Measurements from ENCODE around the gene TLE1. TPM values are rescaled to one million over a fixed set of nuclear protein-coding genes. Genes with fewer than 3 reads are reported as not detected.
"Not testable (repeated sequence)": the region's sequence is repeated elsewhere in the genome, so short reads cannot be mapped to it uniquely, and the experiment has no call there.

The TLE1 gene
- total RNA-seq, 1 donor from 2014 or later, result 60.6 TPM

DNA sequence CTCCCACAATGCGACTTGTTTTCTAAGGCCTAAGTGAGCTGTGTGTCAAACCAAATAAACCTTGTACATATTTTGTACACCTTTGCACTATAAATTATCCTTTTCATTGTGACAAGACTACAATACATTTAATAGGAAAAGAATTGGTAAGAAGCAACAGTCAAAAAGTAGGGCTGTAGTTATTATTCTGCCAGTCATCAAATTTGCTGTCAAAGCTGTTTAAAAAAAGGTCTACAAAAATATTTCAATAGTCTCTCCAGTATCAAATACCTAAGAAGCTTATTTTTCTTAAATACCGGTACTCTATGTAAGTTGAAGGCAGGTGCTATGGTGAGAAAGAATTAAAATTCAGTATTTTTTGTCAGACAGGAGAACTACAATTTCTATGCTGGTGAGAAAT is 40.5 kb downstream of the TLE1 start:
- Mint-ChIP-seq H3K36me3 (ENCODE audit: unreplicated experiment) (peaks cover 55% of the 10 kb centered on the region), H3K27me3 (ENCODE audit: unreplicated experiment) (no peaks in the 10 kb centered on the region), H3K4me1 (ENCODE audit: unreplicated experiment) (peaks cover 22% of the 10 kb centered on the region), H3K9me3 (ENCODE audit: unreplicated experiment) (no peaks in the 10 kb centered on the region), H3K27ac (ENCODE audit: unreplicated experiment) (no peak overlapping the region), H3K4me3 (ENCODE audit: unreplicated experiment) (no peak overlapping the region)
- TF ChIP-seq, protein P1, sequence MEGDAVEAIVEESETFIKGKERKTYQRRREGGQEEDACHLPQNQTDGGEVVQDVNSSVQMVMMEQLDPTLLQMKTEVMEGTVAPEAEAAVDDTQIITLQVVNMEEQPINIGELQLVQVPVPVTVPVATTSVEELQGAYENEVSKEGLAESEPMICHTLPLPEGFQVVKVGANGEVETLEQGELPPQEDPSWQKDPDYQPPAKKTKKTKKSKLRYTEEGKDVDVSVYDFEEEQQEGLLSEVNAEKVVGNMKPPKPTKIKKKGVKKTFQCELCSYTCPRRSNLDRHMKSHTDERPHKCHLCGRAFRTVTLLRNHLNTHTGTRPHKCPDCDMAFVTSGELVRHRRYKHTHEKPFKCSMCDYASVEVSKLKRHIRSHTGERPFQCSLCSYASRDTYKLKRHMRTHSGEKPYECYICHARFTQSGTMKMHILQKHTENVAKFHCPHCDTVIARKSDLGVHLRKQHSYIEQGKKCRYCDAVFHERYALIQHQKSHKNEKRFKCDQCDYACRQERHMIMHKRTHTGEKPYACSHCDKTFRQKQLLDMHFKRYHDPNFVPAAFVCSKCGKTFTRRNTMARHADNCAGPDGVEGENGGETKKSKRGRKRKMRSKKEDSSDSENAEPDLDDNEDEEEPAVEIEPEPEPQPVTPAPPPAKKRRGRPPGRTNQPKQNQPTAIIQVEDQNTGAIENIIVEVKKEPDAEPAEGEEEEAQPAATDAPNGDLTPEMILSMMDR (IDR thresholded peaks at IDR 0.05), result no peak
- DNase-seq (ENCODE audit: extremely low spot score, unreplicated experiment), result no peak

DNA sequence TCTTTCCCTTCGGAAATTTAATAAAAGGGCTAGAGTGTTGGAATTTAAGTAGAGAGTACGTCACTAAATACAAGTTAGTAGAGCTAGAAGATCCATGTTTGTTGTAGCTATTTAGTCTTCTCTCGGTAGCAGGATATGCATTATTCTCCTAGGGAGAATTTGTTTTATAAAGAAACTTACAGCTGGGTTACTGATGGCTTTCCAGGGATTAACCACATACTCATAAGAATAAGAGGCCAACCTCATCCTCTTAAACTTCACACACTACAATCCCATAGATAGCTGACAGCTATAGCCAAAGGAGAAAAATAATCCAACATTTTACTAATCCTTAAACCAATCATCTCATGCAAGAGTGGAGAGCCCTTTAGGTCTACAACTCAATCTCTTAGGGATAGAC is 43.0 kb downstream of the TLE1 start:
- no peak overlapping the region for H3K27ac Mint-ChIP-seq (ENCODE audit: unreplicated experiment)
- TF ChIP-seq, protein P1 (IDR thresholded peaks at IDR 0.05), result no peak
- H3K27me3 Mint-ChIP-seq (ENCODE audit: unreplicated experiment), result no peaks in the 10 kb centered on the region
- H3K4me1 Mint-ChIP-seq (ENCODE audit: unreplicated experiment), result peaks cover 13% of the 10 kb centered on the region
- no peaks in the 10 kb centered on the region for H3K9me3 Mint-ChIP-seq (ENCODE audit: unreplicated experiment)
- peaks cover 58% of the 10 kb centered on the region for H3K36me3 Mint-ChIP-seq (ENCODE audit: unreplicated experiment)
- no peak overlapping the region for H3K4me3 Mint-ChIP-seq (ENCODE audit: unreplicated experiment)
- no peak for DNase-seq (ENCODE audit: extremely low spot score, unreplicated experiment)

DNA sequence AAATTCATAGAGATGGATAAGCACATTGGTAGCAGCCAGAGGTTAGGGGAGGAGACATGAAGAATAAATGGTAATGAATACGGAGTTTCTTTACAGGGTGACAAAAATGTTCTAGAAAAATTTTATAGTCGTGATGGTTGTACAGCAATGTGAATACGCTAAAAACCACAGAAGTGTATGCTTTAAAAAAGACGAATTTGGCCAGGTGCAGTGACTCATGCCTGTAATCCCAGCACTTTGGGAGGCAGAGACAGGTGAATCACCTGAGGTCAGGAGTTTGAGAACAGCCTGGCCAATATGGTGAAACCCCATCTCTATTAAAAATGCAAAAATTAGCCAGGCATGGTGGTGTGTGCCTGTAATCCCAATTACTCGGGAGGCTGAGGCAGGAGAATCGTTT is 44.8 kb downstream of the TLE1 start:
- H3K9me3 Mint-ChIP-seq (ENCODE audit: unreplicated experiment); H3K4me3 Mint-ChIP-seq (ENCODE audit: unreplicated experiment); H3K27me3 Mint-ChIP-seq (ENCODE audit: unreplicated experiment); H3K27ac Mint-ChIP-seq (ENCODE audit: unreplicated experiment); DNase-seq (ENCODE audit: extremely low spot score, unreplicated experiment): not testable (repeated sequence)
- Mint-ChIP-seq H3K36me3 (ENCODE audit: unreplicated experiment) (peaks cover 51% of the 10 kb centered on the region), H3K4me1 (ENCODE audit: unreplicated experiment) (peaks cover 11% of the 10 kb centered on the region)

DNA sequence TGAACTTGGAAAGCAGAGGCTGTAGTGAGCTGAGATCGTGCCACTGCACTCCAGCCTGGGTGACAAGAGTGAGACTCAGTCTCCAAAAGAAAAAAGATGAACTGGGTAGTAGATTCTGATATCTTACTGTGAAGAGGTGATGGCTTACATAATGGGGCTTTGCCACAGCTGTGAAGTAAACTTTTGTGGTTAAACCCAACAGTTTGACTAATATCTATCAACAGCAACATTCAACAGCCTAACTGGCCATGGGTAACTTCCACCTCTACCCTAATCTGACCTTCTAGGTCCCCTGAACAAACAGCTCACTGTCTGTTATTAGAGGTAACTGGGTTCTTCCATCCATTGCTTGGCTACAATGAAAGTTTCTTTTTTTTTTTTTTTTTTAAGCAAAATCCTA is 52.1 kb downstream of the TLE1 start:
- no peak for DNase-seq (ENCODE audit: extremely low spot score, unreplicated experiment)
- peaks cover 42% of the 10 kb centered on the region for H3K36me3 Mint-ChIP-seq (ENCODE audit: unreplicated experiment)
- no peaks in the 10 kb centered on the region for H3K9me3 Mint-ChIP-seq (ENCODE audit: unreplicated experiment)
- H3K27me3 Mint-ChIP-seq (ENCODE audit: unreplicated experiment), result no peaks in the 10 kb centered on the region
- TF ChIP-seq, protein P1 (IDR thresholded peaks at IDR 0.05), result no peak
- no peak overlapping the region for H3K4me3 Mint-ChIP-seq (ENCODE audit: unreplicated experiment)
- peaks cover 42% of the 10 kb centered on the region for H3K4me1 Mint-ChIP-seq (ENCODE audit: unreplicated experiment)
- no peak overlapping the region for H3K27ac Mint-ChIP-seq (ENCODE audit: unreplicated experiment)

DNA sequence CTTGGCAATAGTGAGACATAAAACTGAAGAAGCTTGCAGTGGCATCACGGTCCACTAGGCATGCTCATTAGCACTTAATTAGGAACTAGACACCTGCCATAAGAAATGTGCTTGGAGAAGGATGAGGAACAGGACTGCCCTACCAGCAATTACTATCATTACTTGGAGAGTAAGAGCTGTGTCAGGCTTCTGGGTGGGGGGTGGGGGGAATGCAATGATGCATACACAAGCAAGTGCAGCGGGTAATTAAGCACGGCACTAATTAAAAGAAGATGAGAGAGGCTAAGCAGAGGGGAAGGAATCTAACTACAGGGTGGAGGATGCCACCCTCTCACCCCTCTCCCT is 53.1 kb downstream of the TLE1 start:
- Mint-ChIP-seq H3K27ac (ENCODE audit: unreplicated experiment) (no peak overlapping the region), H3K4me3 (ENCODE audit: unreplicated experiment) (no peak overlapping the region), H3K27me3 (ENCODE audit: unreplicated experiment) (no peaks in the 10 kb centered on the region), H3K36me3 (ENCODE audit: unreplicated experiment) (peaks cover 46% of the 10 kb centered on the region), H3K4me1 (ENCODE audit: unreplicated experiment) (peaks cover 44% of the 10 kb centered on the region), H3K9me3 (ENCODE audit: unreplicated experiment) (no peaks in the 10 kb centered on the region)
- TF ChIP-seq, protein P1 (IDR thresholded peaks at IDR 0.05), result no peak
- no peak for DNase-seq (ENCODE audit: extremely low spot score, unreplicated experiment)

All from osteocyte (in vitro differentiated cells).